HG03460 (cell line): ENCODE data around the gene KRT4.
"Not testable (repeated sequence)": the region's sequence is repeated elsewhere in the genome, so short reads cannot be mapped to it uniquely, and the experiment has no call there.

Experiments used
- ATAC-seq: cut with Tn5 transposase; IDR thresholded peaks from one replicate; pipeline ENCODE4 v1.9.1; 2021; ENCODE audit not compliant: unreplicated experiment

Gene KRT4

DNA sequence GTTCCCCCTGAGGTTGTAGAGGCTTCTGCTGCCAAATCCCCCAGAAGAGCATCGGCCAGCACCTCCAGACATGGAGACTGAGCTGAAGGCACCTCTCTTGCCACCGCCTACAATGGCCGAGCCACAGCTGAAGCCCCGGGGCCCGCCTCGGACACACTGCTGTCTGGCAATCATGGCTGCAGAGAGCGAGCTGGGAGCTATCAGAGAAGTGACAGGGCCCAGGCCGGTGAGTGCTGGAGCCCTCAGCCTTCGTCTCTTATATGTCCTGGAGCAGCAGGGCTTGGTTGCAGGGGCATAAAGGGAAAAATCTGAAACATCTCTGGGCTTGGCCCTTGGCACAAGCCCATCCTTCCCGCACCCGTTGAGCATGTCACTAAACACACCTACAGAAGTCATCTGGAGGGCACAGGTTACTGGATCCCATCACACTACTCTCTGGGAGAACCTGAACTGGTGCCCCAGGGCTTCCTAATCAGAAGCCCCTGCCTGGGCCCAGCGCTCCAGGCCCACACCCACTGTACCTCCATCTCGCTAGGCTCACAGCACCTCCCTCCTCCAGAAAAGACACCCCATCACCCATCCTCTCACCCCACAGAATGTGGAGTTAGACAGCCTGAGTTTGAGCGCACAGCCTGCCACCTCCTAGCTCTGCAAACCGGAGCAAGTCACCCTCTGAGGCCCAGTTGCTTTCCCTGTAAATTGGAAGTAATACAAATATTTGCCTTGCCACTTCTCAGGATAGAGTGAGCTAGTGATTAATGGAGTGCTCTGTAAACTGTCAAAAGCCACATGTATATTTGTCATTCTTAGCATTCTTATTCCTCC, at the start of gene KRT4:
KRT4 (minus strand) TSS at position 232 of the 825 bp plus-strand sequence; CDS start at position 174, 58 bp downstream.
- no peak for ATAC-seq

DNA sequence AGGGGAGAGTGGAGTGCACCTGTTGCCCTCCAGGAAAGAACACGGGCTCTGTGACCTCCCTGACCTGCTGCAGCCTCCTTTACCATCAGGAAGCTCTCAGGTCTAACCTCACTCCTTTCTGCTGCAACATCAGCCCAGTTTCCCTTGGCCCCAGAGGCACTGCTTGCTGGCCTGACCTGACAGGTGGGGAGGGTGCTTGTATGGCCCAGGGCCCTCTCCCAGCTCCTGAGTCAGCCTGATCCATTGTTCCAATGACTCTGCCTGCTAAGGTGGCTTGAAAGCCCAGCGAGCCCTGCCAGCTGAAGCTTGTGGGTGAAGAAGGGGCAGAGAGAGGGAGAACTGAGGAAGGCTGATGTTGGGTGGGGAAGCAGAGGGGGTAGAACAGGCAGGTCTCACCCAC, 48.1 kb upstream of the KRT4 start:
- ATAC-seq, result no peak

- no peak for ATAC-seq
Measured at GRCh38 chr12:52861511-52861910, 47.6 kb upstream of the KRT4 start.

DNA sequence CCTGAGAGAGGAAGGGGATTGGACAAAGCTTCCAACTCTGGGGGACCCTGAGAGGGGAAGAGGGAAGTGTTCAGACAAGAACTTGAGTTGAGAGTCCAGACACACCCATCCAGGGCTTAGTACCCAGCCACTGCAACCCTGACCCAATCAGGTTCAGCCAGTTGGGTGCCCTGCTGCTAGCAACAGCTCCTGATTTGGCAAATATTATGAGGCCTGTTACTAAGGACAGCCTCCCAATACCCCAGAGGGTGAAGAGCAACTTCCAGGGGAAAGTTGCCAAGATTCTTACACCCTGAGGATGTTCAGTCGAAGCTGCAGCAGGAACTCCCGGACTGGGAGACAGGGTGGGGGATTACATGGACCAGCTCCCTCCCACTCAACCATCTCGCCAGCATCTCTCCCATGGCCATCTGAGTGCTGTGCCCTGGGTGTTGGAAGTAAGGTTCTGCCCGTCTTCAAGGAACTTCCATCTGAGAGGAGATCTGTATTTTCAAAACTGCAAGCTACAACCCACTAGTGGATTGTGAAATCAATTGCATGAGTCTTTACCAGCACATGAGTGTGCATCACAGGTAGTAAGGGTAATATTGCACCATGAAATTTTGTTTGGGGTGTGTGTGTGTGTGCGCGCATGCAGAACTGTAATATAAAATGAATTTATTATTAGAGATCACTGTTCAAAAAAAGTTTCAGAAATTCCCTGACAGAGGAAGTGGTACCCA, 46.3 kb upstream of the KRT4 start:
- no peak for ATAC-seq

GRCh38 chr12:52857500-52857899, 43.6 kb upstream of the KRT4 start:
- ATAC-seq, result no peak

GRCh38 chr12:52856787-52857186, 42.9 kb upstream of the KRT4 start:
- ATAC-seq, result no peak

DNA sequence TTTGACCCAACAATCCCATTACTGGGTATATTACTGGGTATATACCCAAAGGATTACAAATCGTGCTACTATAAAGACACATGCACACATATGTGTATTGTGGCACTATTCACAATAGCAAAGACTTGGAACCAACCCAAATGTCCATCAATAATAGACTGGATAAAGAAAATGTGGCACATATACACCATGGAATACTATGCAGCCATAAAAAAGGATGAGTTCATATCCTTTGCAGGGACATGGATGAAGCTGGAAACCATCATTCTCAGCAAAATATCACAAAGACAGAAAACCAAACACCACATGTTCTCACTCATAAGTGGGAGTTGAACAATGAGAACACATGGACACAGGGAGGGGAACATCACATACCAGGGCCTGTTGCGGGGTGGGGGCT, 42.2 kb upstream of the KRT4 start:
- ATAC-seq, result not testable (repeated sequence)

DNA sequence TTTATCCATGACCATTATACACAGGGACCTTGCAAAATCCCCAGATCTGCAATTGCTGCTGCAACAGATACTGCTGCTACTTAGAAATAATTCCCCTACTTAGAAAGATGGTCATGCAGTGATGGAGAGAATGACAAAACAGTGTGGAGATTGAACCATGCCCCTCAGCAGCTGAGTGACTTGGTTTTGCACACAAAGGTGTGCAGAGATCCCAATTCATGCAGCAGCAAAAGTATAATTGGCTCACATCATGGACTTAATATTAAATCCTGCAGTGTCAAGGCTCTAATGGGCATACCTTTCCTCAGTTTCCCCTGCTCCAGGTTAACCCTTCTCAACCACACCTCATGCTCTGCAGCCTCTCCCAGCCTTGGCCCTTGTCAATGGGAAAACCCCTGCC, 37.9 kb upstream of the KRT4 start:
- no peak for ATAC-seq

GRCh38 chr12:52850681-52851080, 36.8 kb upstream of the KRT4 start:
- no peak for ATAC-seq

DNA sequence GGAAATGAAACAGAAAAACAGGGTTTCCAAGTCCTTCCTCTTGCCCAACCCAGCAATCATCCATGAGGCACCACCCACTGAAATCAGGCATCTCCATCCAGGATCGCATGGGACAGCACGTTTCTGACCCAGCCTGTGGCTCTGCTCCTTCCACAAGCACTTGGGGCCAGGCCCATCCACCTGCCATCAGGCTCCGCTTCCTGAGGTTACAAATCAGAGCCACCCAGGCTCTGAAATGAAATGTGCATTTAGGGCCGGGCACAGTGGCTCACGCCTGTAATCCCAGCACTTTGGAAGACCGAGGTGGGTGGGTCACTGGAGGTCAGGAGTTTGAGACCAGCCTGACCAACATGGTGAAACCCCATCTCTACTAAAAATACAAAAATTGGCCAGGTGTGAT, 35.6 kb upstream of the KRT4 start:
- ATAC-seq, result no peak

DNA sequence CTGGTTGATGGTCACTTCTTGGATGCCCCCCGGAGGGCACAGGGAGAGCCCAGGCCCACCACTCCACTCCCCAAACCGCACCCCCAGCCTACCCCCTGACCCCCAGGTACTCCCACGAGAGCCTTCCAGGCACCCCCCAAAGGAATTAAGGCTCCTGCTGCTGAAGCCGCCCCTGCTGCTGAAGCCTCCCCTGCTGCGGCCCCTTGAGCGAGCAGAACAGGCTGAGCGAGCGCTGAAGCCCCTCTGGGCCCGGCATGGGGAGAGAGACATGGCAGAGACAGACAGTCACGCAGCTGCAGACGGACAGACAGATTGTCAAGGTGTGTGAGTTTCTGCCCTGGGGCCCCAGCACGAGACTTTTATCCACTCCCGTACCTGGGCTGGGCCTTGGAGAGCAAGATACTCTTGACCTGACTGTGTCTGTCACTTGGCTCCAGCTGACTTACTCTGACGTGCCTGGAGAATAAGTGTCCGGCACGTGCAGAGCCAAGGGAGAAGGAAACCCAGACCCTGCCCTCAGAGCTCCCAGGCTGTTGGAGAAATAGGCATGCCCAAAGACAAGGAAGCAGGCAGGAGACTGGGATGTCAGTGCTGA, 34.8 kb upstream of the KRT4 start, which contains the start of gene KRT78:
KRT78 (minus strand) TSS at position 334 of the 595 bp plus-strand sequence; CDS start at position 270, 64 bp downstream.
- no peak for ATAC-seq

GRCh38 chr12:52847335-52848102, 33.6 kb upstream of the KRT4 start:
- ATAC-seq, result no peak

DNA sequence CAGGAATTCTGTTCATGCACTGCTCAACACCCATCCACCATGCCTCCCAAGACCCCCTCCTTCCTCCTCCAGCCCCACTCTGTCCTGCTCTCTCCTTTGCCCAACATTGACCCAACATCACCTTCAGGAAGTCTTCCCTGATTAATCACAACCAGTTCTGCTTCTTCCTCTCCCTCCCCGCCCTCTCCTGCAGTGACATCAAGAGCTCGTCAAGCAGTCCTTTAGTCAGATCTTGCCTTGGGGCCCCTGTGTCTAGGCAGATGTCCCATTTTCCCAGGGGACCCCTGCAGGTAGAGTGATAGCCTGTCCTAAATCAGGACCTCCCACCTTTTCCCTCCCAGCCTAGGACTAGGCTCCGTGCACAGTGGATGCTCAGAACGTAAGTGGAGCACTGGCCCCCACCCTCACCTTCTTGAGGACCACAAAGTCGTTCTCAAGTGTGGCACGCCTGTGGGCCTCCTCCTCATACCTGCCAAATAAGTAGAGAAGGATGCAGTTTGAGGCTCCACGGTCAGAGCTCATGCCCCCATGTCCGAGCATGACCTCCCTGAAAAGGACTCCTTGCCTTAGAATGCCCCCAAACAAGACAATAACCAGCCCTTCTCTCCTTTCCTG, 32.5 kb upstream of the KRT4 start:
- no peak for ATAC-seq

- no peak for ATAC-seq
Measured at GRCh38 chr12:52845946-52846345, 32.0 kb upstream of the KRT4 start.

- no peak for ATAC-seq
Measured at GRCh38 chr12:52844386-52844785, 30.5 kb upstream of the KRT4 start.

DNA sequence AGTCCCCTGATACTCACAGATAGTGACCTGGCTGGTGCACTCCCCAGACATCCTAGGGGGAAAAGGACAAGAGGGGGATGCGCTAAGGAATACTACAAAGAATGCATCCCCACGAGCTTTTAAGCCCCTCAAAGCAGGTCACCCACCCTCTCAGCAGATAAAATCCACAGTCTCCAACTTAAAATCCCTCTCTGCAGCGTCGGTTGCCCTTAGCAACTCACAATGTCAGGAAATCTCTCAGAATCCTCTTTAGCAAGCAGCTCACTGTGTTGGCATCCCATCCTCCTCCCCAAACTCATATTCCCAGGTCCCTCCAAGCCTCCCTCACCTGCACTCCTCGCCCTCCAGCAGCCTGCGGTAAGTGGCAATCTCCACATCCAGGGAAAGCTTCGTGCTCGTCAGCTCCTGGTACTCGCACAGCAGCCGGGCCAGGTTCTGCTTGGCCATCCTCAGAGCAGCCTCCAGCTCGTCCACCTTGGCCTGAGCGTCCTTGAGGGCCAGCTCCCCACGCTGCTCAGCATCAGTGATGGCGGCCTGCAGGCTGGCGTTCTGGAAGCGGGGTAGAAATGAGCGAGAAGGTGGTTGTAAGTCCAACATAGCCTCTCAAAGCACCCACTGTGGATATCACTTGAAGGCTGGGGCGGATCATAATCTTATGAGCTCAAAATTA, 25.7 kb upstream of the KRT4 start:
- ATAC-seq, result no peak

GRCh38 chr12:52838609-52839435, 24.9 kb upstream of the KRT4 start:
- no peak for ATAC-seq

GRCh38 chr12:52837781-52838608, 24.1 kb upstream of the KRT4 start:
- ATAC-seq, result no peak

GRCh38 chr12:52837413-52837741, 23.5 kb upstream of the KRT4 start:
- ATAC-seq, result no peak
